ENCODE measurements around the gene KHDC4.

The KHDC4 gene

GRCh38 chr1:155970531-155971167, 36.4 kb upstream of the KHDC4 start:
- in situ Hi-C loops (cut with MboI; ENCODE audit: low sequenced_read_pairs): no loop called here

GRCh38 chr1:155969377-155969791, 35.2 kb upstream of the KHDC4 start:
- in situ Hi-C loops (cut with MboI; ENCODE audit: low sequenced_read_pairs): no loop called here

GRCh38 chr1:155968670-155969069, 34.5 kb upstream of the KHDC4 start:
- in situ Hi-C loops (cut with MboI; ENCODE audit: low sequenced_read_pairs): no loop called here

- in situ Hi-C loops (cut with MboI; ENCODE audit: low sequenced_read_pairs): no loop called here
Measured at GRCh38 chr1:155968051-155968400, 33.8 kb upstream of the KHDC4 start.

- in situ Hi-C loops (cut with MboI; ENCODE audit: low sequenced_read_pairs): no loop called here
Measured at GRCh38 chr1:155967341-155968050, 33.3 kb upstream of the KHDC4 start.

GRCh38 chr1:155966750-155967149, 32.5 kb upstream of the KHDC4 start:
- in situ Hi-C loops (cut with MboI; ENCODE audit: low sequenced_read_pairs): no loop called here

GRCh38 chr1:155966135-155966534, 31.9 kb upstream of the KHDC4 start:
- in situ Hi-C loops (cut with MboI; ENCODE audit: low sequenced_read_pairs): no loop called here

- in situ Hi-C loops (cut with MboI; ENCODE audit: low sequenced_read_pairs): no loop called here
Measured at GRCh38 chr1:155964193-155964592, 30.0 kb upstream of the KHDC4 start.

GRCh38 chr1:155962599-155963211, 28.5 kb upstream of the KHDC4 start:
- in situ Hi-C loops (cut with MboI; ENCODE audit: low sequenced_read_pairs): no loop called here

- in situ Hi-C loops (cut with MboI; ENCODE audit: low sequenced_read_pairs): no loop called here
Measured at GRCh38 chr1:155961937-155962336, 27.7 kb upstream of the KHDC4 start.

- in situ Hi-C loops (cut with MboI; ENCODE audit: low sequenced_read_pairs): no loop called here
Measured at GRCh38 chr1:155960081-155960745, 26.0 kb upstream of the KHDC4 start.

GRCh38 chr1:155957411-155957915, 23.2 kb upstream of the KHDC4 start:
- in situ Hi-C loops (cut with MboI; ENCODE audit: low sequenced_read_pairs): no loop called here

- in situ Hi-C loops (cut with MboI; ENCODE audit: low sequenced_read_pairs): no loop called here
Measured at GRCh38 chr1:155954645-155955044, 20.4 kb upstream of the KHDC4 start.

- in situ Hi-C loops (cut with MboI; ENCODE audit: low sequenced_read_pairs): no loop called here
Measured at GRCh38 chr1:155952505-155952890, 18.3 kb upstream of the KHDC4 start.

GRCh38 chr1:155951753-155952504, 17.7 kb upstream of the KHDC4 start:
- in situ Hi-C loops (cut with MboI; ENCODE audit: low sequenced_read_pairs): no loop called here

- in situ Hi-C loops (cut with MboI; ENCODE audit: low sequenced_read_pairs): no loop called here
Measured at GRCh38 chr1:155950829-155951228, 16.6 kb upstream of the KHDC4 start.

- in situ Hi-C loops (cut with MboI; ENCODE audit: low sequenced_read_pairs): loop anchor here (5.0 kb wide), 1 partner anchor 35 kb away; no protein-coding TSS in a partner anchor
Measured at GRCh38 chr1:155947741-155948140, 13.5 kb upstream of the KHDC4 start.

- in situ Hi-C loops (cut with MboI; ENCODE audit: low sequenced_read_pairs): loop anchor here (5.0 kb wide), 1 partner anchor 35 kb away; no protein-coding TSS in a partner anchor
Measured at GRCh38 chr1:155947292-155947691, 13.1 kb upstream of the KHDC4 start.

GRCh38 chr1:155946633-155947219, 12.5 kb upstream of the KHDC4 start:
- in situ Hi-C loops (cut with MboI; ENCODE audit: low sequenced_read_pairs): loop anchor here (5.0 kb wide), 1 partner anchor 36 kb away; no protein-coding TSS in a partner anchor

- in situ Hi-C loops (cut with MboI; ENCODE audit: low sequenced_read_pairs): no loop called here
Measured at GRCh38 chr1:155944444-155944799, 10.2 kb upstream of the KHDC4 start.

Measured in HL-60/S4 treated with retinoic acid at 250 ng/mL for 4 days and 3 days (cell line).